Duodenal mucosa (tissue), 2 donors: Measurements from ENCODE around the gene C4orf36.
A peak's percentile ranks its signal among the peaks of the same experiment; 100 is the strongest.

ENCODE experiments used
- H3K27ac ChIP-seq: one replicate; pipeline ENCODE4 v1.7.0; 2013; ENCODE audit warnings: low read depth, low read length
- H3K27me3 ChIP-seq, 2 donors: one replicate each; pipeline ENCODE4 v1.7.0; 2013; ENCODE audit warnings: low read length in 2 of 2, control low read depth in 1 of 2; ENCODE audit not compliant: insufficient read depth in 2 of 2, control insufficient read depth in 1 of 2
- H3K36me3 ChIP-seq, 2 donors: one replicate each; pipeline ENCODE4 v1.7.0; 2013; ENCODE audit warnings: low read length in 2 of 2, control low read depth in 1 of 2; ENCODE audit not compliant: insufficient read depth in 2 of 2, control insufficient read depth in 1 of 2
- H3K4me1 ChIP-seq, 2 donors: one replicate each; pipeline ENCODE4 v1.7.0; 2013; ENCODE audit warnings: low read length in 2 of 2, control low read depth in 1 of 2; ENCODE audit not compliant: insufficient read depth in 2 of 2, control insufficient read depth in 1 of 2
- H3K4me3 ChIP-seq, 2 donors: one replicate each; pipeline ENCODE4 v1.7.0; 2013; ENCODE audit warnings: low read length in 2 of 2, low read depth in 1 of 2
- H3K9ac ChIP-seq, 2 donors: one replicate each; pipeline ENCODE4 v1.7.0; 2013; ENCODE audit warnings: low read length in 2 of 2, low read depth in 1 of 2
- H3K9me3 ChIP-seq, 2 donors: one replicate each; pipeline ENCODE4 v1.7.0; 2013; ENCODE audit warnings: low read length in 2 of 2, control low read depth in 1 of 2; ENCODE audit not compliant: control insufficient read depth in 1 of 2

C4orf36 gene

DNA sequence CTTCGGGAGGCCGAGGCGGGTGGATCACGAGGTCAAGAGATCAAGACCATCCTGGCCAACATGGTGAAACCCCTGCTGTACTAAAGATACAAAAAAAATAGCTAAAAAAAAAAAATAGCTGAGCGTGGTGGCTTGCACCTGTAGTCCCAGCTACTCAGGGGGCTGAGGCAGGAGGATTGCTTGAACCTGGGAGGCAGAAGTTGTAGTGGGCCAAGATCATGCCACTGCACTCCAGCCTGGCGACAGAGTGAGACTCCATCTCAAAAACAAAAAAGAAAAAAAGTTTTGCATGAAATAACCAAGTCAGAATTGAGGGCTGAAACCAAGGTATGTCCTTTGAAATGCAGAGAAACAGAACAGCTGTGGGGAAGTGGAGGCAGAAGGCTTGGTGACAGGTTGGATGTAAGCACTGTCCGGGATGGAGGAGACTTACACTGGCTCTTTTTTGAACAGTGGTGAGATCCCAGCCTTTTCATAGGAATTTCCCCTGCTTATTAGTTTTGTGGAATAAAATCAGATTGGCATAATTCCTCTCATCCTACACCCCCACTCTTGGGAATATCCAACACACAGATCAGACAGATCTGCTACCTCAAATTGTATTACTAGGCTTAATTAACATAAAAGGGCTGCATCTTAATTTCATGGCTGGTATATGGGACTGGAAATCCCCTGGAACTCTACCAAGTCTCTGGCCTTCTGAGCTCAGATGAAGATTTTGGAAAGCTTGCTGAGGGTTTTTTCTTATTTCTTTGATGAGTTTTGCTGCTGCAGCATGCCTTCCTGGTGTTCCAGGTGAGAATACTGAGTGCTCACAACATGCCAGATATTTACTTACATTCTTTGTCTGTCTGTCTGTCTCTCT is 18.8 kb upstream of the C4orf36 start:
- H3K4me1 ChIP-seq = peaks cover 0 to 4% of the 10 kb centered on the region in 2 donors
- no peaks in the 10 kb centered on the region for H3K9me3 ChIP-seq

GRCh38 chr4:86910369-86910768 is 18.1 kb upstream of the C4orf36 start:
- no peak overlapping the region for H3K4me3 ChIP-seq
- no peak overlapping the region for H3K9ac ChIP-seq
- H3K4me1 ChIP-seq = peaks cover 0 to 4% of the 10 kb centered on the region in 2 donors
- H3K36me3 ChIP-seq = peaks cover 0 to 3% of the 10 kb centered on the region in 2 donors
- no peaks in the 10 kb centered on the region for H3K9me3 ChIP-seq
- H3K27ac ChIP-seq = no peak overlapping the region
- H3K27me3 ChIP-seq = no peaks in the 10 kb centered on the region

More for the DNA sequence above, 18.8 kb upstream of the C4orf36 start:
- Histone ChIP-seq H3K27ac (no peak overlapping the region), H3K4me3 (no peak overlapping the region), H3K9ac (no peak overlapping the region), H3K36me3 (peaks cover 0 to 3% of the 10 kb centered on the region in 2 donors), H3K27me3 (no peaks in the 10 kb centered on the region)

DNA sequence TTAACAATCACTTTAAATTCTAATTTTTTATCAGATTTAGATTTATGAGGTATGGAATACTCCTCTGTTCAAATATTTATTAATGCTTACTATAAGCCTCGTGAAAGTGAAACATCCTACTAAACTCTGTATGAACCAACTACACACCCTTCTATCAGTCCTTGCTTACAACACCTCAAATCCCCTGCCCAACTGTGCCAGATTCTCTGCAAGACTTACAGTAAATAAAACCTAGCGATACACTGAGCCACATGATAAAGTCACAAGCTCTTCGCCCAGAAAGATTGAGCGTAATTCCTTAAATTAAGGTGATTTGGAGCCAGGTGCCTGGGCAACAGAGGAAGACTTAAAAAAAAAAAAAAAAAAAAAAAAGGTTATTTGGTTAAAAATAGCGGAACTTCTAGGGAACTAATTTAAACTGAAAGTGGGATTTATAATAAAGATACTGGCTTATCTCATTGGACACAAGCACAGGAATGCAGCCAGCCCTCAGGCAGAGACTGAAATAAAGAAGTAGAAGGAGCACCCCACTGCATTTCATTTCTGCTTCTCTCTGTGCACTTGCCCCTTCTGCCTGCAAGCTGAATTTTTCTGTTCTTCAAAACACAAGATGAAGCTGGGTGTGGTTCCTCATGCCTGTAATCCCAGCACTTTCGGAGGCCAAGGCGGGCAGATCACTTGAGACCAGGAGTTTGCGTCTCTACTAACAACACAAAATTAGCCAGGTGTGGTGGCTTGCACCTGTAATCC is 17.5 kb upstream of the C4orf36 start:
- no peak overlapping the region for H3K9ac ChIP-seq

GRCh38 chr4:86908251-86908657 is 16.0 kb upstream of the C4orf36 start:
- H3K9me3 ChIP-seq = no peaks in the 10 kb centered on the region
- H3K27me3 ChIP-seq = no peaks in the 10 kb centered on the region
- no peak overlapping the region for H3K9ac ChIP-seq
- no peak overlapping the region for H3K27ac ChIP-seq
- H3K4me1 ChIP-seq = peaks cover 0 to 4% of the 10 kb centered on the region in 2 donors
- peak overlapping the region in 1 of 2 donors; percentile 11 for H3K4me3 ChIP-seq
- H3K36me3 ChIP-seq = peaks cover 0 to under 1% of the 10 kb centered on the region in 2 donors

More for the DNA sequence above, 17.5 kb upstream of the C4orf36 start:
- no peaks in the 10 kb centered on the region for H3K9me3 ChIP-seq
- H3K4me1 ChIP-seq = peaks cover 0 to 4% of the 10 kb centered on the region in 2 donors
- H3K27ac ChIP-seq = no peak overlapping the region
- H3K4me3 ChIP-seq = no peak overlapping the region
- H3K36me3 ChIP-seq = peaks cover 0 to 3% of the 10 kb centered on the region in 2 donors
- H3K27me3 ChIP-seq = no peaks in the 10 kb centered on the region

GRCh38 chr4:86901864-86902263 is 9.6 kb upstream of the C4orf36 start:
- Histone ChIP-seq H3K4me3 (no peak overlapping the region), H3K36me3 (no peaks in the 10 kb centered on the region), H3K9ac (no peak overlapping the region), H3K27ac (no peak overlapping the region), H3K27me3 (no peaks in the 10 kb centered on the region), H3K4me1 (no peaks in the 10 kb centered on the region), H3K9me3 (no peaks in the 10 kb centered on the region)

GRCh38 chr4:86898562-86898961 is 6.3 kb upstream of the C4orf36 start:
- H3K4me1 ChIP-seq = no peaks in the 10 kb centered on the region
- no peak overlapping the region for H3K27ac ChIP-seq
- no peaks in the 10 kb centered on the region for H3K36me3 ChIP-seq
- H3K4me3 ChIP-seq = no peak overlapping the region
- no peaks in the 10 kb centered on the region for H3K9me3 ChIP-seq
- H3K27me3 ChIP-seq = no peaks in the 10 kb centered on the region
- no peak overlapping the region for H3K9ac ChIP-seq

GRCh38 chr4:86896596-86896995 is 4.4 kb upstream of the C4orf36 start:
- H3K27me3 ChIP-seq = no peaks in the 10 kb centered on the region
- H3K4me1 ChIP-seq = peaks cover 0 to 4% of the 10 kb centered on the region in 2 donors
- no peaks in the 10 kb centered on the region for H3K36me3 ChIP-seq
- no peaks in the 10 kb centered on the region for H3K9me3 ChIP-seq
- no peak overlapping the region for H3K9ac ChIP-seq
- no peak overlapping the region for H3K4me3 ChIP-seq
- H3K27ac ChIP-seq = no peak overlapping the region

- Histone ChIP-seq H3K36me3 (no peaks in the 10 kb centered on the region), H3K27me3 (no peaks in the 10 kb centered on the region), H3K27ac (no peak overlapping the region), H3K4me1 (peaks cover 0 to 4% of the 10 kb centered on the region in 2 donors), H3K9ac (no peak overlapping the region), H3K4me3 (no peak overlapping the region), H3K9me3 (no peaks in the 10 kb centered on the region)
These were observed 3.7 kb upstream of the C4orf36 start for GRCh38 chr4:86895692-86896488.

DNA sequence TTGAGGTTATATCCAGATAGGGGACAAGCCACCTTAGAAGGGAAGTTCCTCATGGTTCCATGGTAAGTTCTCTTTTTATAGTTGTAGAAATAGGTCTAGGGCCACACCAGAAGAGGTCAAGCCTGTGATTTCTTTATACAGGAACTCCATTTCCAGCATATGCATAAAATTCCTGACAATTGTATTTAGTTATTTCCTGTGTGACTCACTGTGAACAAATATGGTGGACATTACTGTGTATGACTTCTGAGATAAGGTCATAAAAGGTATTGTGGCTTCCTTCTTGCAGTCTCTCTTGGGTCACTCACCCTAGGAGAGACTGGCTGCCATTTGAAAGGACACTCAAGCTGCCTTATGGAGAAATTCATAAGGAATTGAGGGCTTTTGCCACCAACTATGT is 2.2 kb upstream of the C4orf36 start:
- H3K4me3 ChIP-seq = no peak overlapping the region
- peaks cover 0 to 4% of the 10 kb centered on the region in 2 donors for H3K4me1 ChIP-seq
- no peak overlapping the region for H3K9ac ChIP-seq
- H3K27me3 ChIP-seq = no peaks in the 10 kb centered on the region
- no peaks in the 10 kb centered on the region for H3K9me3 ChIP-seq
- H3K36me3 ChIP-seq = no peaks in the 10 kb centered on the region
- H3K27ac ChIP-seq = no peak overlapping the region
